ENCODE results near the gene NOBOX.
"Not testable (repeated sequence)": the region's sequence is repeated elsewhere in the genome, so short reads cannot be mapped to it uniquely, and the experiment has no call there.

NOBOX gene

DNA sequence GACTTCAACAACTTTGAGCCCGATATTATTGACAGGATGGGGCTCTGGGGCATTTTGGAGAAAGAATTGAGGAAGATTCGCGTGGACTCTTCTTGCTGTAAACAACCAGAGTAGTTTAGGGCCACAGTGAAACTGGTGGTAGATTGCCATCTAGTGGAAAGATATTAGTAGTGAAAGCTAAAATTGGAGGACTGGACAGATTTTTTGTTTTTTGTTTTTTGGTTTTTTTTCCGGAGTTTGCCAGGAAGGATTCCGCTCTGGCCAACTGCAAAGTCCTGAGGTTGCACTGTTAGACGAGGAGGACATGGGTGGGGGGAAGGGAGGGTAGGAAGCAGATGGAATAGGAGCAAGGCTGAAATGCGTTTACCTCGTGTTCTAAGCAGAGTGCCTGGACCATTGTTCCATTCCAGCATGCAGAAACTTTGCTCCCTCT lies 11.7 kb downstream of the NOBOX start:
- no peak for DNase-seq (ENCODE audit: low read depth)

DNA sequence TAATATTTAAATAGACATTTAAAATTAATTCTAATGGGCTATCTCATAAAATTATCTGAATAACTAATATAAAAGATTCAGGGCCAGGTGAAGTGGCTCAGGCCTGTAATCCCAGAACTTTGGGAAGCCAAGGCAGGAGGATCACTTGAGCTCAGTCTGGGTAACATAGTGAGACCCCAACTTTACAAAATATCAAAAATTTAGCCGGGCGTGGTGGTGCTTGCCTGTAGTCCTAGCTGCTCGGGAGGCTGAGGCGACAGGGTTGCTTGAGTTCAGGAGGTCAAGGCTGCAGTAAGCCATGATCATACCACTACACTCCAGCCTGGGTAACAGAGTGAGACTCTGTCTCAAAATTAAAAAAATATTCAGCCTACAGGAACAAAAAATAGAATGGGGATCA lies 12.5 kb downstream of the NOBOX start:
- DNase-seq (ENCODE audit: low read depth): no peak

DNA sequence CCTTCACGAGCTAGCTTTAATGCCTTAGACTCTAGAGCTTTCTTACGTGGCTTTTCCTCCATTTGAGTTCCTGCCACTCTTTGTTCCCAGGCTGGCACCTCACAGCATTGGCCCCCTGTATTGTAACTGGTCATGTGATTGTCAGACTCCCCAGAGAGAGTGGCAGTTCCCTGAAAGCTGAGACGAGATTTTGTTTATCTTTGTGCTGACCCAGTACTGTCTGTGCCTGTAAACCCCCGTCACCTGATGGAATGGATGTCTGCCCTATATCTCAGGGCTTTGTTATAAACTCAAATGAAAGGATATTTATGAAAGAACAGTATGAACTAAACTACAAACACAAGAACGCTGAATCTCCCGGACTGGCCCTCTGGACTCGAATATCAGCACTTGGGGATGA lies 13.0 kb downstream of the NOBOX start:
- DNase-seq (ENCODE audit: low read depth): no peak

DNA sequence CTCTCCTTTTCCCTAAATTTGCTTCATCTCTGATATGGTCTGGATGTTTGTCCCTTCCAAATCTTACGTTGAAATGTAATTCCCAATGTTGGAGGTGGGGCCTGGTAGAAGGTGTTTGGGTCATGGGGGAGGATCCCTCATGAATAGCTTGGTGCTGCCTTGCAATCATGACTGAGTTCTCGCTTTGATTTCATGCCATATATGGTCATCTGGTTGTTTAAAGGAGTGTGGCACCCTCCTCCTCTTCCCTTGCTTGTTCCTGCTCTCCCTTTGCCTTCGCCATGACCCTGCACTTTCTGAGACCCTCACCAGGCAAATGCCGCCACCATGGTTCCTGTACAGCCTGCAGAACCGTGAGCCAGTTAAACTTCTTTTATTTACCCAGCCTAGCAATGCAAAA lies 14.5 kb downstream of the NOBOX start:
- no peak for DNase-seq (ENCODE audit: low read depth)

DNA sequence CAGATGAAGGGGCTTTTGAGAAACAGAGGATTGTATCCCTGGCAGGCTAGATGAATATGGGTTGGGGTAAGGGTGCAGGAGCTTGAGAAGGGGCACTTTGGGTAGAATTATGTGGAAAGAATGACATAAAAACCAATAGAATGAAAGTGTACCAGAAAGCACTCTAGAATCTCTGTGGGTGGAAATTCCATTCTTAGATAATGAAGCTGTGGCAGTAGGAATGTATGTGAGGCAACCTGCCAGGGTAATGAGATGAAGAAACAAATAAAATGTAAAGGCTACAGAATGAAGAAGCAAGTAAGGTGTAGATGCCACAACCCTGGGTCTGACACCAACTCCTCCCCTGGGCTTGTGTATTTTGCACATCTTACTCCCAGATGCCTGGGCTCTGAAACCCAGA lies 16.8 kb downstream of the NOBOX start:
- peak; percentile 20 for DNase-seq (ENCODE audit: low read depth)

DNA sequence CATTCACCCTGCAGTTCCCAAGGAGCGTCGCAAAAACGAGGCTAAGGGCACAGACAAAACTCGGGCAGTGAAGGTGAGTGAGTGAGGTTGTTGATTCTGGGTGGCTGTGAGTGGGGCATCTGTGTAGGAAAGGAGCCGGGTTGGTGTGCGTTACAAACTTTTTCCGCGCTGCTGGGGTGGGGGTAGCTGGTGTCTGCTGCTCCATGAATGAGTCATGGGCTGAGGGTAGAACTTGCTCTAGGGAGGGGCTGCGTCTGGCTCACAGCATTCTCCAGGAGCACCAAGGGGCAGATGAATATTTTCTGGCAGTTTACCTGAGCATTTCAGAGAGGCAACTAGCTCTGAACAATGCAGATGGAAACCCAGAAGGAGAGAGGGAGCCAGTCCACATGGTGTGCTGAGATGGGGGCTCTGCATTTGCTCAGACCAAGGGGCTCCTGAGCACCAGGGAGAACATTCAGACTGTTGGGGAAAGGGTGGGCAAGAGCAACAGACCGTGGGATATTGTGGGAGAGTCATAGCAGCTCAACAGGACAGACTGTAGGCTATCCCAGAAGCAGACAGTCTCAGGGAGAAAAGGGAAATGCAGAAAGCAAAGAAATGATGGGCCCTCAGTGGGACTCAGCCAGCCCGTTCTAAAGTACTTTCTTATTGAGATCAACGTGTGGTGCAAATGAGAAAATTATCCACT lies 18.8 kb downstream of the NOBOX start:
- DNase-seq (ENCODE audit: low read depth): no peak

DNA sequence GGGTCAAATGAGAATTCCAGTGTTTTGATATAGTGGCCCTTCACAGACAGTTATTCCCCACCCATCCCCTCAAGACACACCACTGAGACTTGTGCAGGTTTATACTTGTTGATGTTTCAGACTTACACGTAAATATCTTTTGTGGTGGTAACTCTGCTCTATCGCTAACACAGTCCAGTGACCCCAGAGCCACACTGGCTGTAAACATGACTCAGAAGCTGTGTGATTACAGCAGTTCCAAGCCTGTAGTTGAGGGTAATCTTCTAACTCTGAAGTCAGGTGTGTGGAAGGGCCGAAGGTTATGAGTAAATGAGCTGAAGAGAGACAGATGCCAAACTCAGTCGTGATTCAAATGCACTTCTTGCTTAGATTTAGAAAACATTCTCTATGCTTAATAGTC lies 19.4 kb downstream of the NOBOX start:
- DNase-seq (ENCODE audit: low read depth): no peak

DNA sequence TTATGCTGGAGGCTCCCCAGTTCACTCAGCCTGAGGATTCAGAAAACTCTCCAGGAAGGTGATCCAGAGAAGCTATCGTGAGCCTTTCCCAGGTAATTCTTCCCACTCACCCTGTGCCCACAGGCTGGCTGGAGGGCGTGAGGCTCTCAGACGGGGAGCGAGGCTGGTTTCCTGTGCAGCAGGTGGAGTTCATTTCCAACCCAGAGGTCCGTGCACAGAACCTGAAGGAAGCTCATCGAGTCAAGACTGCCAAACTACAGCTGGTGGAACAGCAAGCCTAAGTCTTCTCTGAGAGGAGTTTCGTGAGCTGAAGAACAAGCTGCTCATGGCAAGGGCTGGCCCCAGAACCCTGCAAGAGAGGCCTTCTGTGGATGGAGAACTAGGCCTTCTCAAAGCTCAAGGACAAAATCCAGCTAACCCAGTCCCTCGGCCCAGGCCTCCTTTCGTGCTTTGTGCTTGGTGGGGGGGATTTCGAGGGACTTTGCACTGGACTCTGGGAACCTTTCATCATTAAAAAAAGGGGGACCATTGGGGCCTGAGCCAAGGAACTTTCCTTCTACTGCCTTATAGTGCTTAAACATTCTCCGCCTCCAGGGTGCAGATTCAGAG lies 23.6 kb downstream of the NOBOX start:
- no peak for DNase-seq (ENCODE audit: low read depth)

DNA sequence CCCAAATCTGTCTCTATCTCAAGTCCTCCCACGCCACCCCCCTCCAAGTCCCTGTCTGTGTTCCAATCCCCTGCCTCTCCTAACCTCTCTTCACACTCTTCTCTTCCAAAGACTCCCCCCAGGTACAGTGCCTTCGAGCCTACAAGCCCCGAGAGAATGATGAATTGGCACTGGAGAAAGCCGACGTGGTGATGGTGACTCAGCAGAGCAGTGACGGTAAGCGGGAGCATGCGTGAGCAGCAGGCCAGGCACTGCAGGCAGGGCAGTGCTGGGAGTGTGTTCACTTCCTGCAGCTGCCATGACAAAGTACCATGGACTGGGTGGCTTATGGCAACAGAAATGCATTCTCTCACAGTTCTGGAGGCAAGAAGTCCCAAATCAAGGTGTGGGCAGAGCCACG lies 24.8 kb downstream of the NOBOX start:
- no peak for DNase-seq (ENCODE audit: low read depth)

DNA sequence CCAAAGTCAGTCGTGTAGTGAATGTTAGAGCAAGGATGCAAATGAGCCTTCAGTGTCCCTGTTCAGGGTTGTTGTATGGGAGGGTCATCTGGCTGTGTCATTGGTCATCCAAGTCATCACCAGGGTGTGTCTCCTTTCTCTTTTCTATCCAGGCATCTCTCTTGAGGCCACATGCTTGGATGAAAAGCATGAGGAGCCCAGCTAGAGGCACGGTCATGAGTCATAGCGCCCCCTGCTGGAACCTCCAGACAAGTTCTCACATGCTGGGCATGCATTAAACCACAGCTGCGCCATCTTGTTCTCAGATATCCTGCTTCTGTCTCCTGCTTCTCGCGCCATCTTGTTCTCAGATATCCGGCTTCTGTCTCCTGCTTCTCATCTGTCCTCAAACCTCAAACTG lies 34.3 kb downstream of the NOBOX start:
- not testable (repeated sequence) for DNase-seq (ENCODE audit: low read depth)

DNA sequence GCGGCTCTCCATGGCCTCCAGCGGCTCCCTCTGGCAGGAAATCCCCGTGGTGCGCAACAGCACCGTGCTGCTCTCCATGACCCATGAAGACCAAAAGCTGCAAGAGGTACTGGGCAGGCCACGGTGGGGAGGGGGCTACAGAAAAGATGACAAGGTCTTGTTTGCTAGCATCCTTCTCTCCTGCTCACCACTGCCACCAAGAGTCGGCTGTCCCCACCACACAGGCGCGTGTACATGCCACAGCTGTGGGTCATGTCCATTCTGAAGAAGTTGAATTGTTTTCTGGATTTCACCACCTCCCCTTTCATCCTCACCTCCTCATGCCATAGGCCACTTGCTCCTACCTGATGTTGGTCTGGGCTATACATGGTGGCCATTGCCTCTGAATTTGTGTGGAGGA lies 36.2 kb downstream of the NOBOX start:
- not testable (repeated sequence) for DNase-seq (ENCODE audit: low read depth)

DNA sequence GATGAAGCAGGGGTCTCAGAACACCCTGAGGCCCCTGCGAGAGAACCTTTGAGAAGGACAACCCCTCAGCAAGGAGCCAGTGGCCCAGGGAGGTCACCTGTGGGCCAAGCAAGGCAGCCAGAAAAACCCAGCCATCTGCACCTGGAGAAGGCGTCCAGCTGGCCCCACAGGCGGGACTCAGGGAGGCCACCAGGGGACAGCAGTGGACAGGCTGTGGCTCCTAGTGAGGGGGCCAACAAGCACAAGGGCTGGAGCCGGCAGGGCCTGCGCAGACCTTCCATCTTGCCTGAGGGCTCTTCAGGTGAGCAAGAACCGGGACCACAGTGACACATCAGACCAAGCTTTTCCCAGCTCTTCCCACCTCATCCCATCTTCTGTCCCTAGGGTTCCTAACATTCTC lies 38.0 kb downstream of the NOBOX start:
- not testable (repeated sequence) for DNase-seq (ENCODE audit: low read depth)

DNA sequence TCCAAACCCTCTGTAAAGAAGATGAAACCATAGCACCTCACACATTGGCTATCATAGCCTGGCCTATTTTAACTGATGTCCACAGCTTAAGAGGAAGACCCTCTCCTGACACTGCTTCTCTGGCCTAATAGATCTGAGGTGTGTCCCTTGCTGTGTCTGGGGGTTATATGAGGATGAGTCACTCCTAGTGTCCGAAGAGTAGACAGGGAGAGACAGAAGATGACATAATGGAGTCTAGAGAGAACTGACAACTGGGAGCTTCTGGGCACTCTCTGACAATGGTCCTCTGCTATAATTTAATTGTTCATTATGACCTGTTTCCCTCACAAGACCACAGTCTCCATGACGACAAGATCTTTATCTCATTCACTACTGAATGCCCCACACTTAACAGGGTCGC lies 41.4 kb downstream of the NOBOX start:
- not testable (repeated sequence) for DNase-seq (ENCODE audit: low read depth)

DNA sequence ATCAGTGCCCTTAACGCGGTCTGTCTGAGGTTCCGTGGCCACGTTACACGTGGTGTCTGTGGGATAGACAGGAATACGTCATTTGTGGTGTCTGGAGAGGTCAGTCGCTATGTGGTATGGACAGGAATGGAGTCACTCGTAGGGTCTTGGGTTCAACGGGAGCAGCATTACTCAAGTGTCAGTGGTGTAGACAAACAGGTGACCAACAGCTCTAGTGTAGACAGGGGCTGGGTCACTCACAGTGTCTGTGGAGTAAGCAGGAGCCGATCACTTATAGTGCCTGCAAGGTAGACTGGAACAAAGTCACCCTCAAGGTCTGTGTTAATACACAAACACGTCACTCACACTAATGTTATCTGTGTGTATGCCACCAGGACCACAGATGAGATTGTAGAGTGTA lies 46.6 kb downstream of the NOBOX start:
- DNase-seq (ENCODE audit: low read depth): not testable (repeated sequence)

DNA sequence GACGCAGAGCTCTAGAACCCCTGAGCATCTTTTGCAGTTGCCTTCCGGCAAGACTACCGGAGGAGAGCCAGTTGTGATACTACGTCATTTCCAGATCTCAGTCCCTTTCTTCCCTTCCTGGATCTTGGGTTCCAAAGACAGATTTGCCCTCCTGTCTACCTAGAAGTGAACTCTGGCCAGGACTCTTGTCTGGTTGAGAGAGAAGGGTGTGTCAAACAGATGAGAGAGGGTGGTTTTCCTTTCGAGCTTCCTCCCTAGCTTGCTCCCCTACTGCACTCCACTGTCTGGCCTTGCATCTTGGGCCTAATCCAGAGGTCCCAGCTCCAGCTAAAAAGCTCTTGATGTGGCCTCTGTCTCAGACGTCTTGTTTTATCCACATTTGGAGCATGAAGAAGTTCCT lies 47.3 kb downstream of the NOBOX start:
- not testable (repeated sequence) for DNase-seq (ENCODE audit: low read depth)

DNA sequence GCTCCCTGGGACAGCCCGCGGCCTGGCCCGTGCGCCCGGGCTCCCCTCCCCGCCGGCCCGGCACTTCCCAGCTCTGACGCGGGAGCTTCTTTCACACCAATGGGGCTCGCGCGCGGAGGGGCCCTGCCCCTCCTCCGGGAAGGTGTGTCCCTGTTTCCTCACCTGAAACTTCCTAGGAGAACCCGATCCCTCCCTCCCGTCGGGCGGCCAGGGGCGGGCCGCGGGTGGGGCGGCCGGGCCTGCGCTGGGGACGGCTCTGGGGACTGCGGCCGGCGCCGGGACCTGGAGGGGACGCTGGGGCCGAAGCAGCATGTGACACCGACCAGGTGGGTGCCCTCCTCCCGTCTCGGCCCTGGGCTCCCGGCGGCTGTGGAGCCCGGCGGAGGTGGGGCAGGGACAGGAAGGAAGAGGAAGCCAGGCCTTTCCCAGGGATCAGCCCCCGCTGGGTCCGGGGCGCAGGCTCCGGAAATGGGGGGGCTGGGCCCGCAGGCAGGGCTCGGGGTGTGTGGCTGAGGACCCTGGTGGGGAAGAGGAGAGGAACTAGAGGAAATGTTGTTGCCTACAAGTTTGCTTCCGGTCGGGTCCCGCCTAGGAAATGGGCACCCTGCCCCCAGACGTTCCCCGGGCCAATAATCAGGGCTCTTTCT lies 48.2 kb downstream of the NOBOX start, which contains the start of gene ARHGEF5:
Gene ARHGEF5, plus strand, starts transcription at position 227 of the 647 bp plus-strand sequence. CDS start 7,268 bp downstream, outside the sequence.
- DNase-seq (ENCODE audit: low read depth): not testable (repeated sequence)

DNA sequence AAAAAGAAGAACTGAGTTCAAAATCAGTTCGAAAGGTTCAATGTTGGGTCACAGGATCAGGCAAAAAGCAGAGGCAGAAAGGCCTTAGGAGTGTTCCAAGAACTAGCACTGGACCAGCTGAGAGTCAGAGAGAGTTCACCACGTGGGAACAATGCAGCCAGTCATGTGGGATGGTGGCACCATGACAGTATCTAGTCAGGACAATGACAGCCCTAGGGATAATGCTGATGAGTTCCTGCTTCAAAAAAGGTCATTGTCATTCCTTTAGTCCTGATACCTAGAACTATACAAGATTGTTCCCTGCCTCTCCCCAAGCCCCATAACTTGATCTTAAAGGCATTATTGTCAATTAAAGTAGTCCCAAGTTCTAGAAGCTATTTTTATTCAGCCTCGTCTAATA lies 51.8 kb downstream of the NOBOX start:
- DNase-seq (ENCODE audit: low read depth): not testable (repeated sequence)

DNA sequence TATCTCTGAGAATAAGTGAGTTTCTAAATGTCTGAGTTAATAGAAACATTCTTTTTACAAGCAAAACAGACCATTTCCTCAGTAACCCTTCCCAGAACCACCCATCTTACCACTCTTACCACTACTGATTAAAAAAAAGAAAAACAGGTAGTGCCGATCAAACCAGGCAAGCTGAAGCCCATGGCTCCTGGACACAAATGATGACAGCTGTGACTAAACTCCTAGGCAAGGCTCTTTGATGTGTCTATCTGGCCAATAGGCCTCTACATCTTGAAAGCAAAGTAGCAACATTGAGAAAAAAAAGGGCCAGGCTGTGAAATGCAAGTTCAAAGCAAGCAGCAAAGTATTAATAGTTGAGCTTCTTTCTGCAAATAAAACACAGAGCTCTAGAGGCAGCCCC lies 54.9 kb downstream of the NOBOX start:
- DNase-seq (ENCODE audit: low read depth): not testable (repeated sequence)

Data from GM04503 (cell line).